HG03135 (cell line): ENCODE results near the gene CKB.
A peak's percentile ranks its signal among the peaks of the same experiment; 100 is the strongest.

Experiments
- ATAC-seq: cut with Tn5 transposase; IDR thresholded peaks from one replicate; pipeline ENCODE4 v1.9.1; 2021; ENCODE audit warnings: mild to moderate bottlenecking, moderate library complexity; ENCODE audit not compliant: unreplicated experiment

Gene CKB

GRCh38 chr14:103539056-103539825 lies 16.6 kb upstream of the CKB start:
- ATAC-seq = no peak

- no peak for ATAC-seq
These were observed 15.8 kb upstream of the CKB start for GRCh38 chr14:103538291-103539055.

- no peak for ATAC-seq
These were observed 14.8 kb upstream of the CKB start for GRCh38 chr14:103537175-103537990.

GRCh38 chr14:103536693-103537092 lies 14.1 kb upstream of the CKB start:
- ATAC-seq = no peak

GRCh38 chr14:103535891-103536565 lies 13.4 kb upstream of the CKB start:
- ATAC-seq = no peak

GRCh38 chr14:103535081-103535890 lies 12.7 kb upstream of the CKB start:
- no peak for ATAC-seq

- no peak for ATAC-seq
These were observed 12.0 kb upstream of the CKB start for GRCh38 chr14:103534576-103535061.

- ATAC-seq = no peak
These were observed 11.5 kb upstream of the CKB start for GRCh38 chr14:103533999-103534575.

- no peak for ATAC-seq
These were observed 10.7 kb upstream of the CKB start for GRCh38 chr14:103533137-103533998.

- ATAC-seq = no peak
These were observed 9.8 kb upstream of the CKB start for GRCh38 chr14:103532216-103533136.

GRCh38 chr14:103531421-103532215 lies 9.0 kb upstream of the CKB start:
- no peak for ATAC-seq

GRCh38 chr14:103530831-103531230 lies 8.2 kb upstream of the CKB start:
- no peak for ATAC-seq

GRCh38 chr14:103530390-103530789 lies 7.8 kb upstream of the CKB start:
- no peak for ATAC-seq

- no peak for ATAC-seq
These were observed 7.0 kb upstream of the CKB start for GRCh38 chr14:103529383-103530365.

GRCh38 chr14:103528587-103529382 lies 6.2 kb upstream of the CKB start, which contains the start of gene TRMT61A:
TSS of gene TRMT61A (plus strand) at chr14:103529196. CDS start at chr14:103529979, 783 bp downstream.
- peak; percentile 45 for ATAC-seq
